Measurements from ENCODE around the gene ALKBH7.
"Not testable (repeated sequence)": the region's sequence is repeated elsewhere in the genome, so short reads cannot be mapped to it uniquely, and the experiment has no call there.

ALKBH7 gene

DNA sequence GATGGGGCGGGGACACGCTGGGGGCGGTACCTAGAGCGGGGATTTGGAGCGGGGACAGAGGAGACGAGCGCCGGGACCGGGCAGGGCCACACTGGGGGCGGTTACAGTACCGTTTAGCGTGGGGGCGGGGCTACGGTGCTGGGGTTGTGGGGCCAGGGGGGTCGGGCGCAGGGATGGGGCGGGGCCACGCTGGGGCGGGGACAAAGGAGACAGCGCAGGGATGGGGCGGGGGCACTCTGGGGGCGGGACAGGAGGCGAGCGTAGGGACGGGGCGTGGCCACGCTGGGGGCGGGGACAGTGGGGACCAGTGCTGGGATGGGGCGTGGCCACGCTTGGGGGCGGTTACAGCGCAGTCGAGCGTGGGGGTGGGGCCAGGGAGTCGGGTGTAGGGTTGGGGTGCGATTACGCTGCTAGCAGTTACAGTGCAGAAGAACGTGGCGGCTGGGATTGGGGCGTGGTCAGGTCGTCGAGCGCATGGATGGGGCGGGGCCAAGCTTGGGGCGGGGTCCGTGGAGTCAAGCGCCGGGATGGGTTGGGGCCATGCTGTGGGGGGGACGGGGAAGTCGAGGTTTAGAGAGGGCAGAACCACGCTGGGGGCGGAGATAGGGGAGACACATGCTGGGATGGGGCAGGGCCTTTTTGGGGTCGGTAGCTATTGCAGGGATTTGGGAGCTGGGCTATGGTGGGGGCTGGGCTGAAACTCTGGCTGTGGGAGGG lies 660 bp downstream of the ALKBH7 start:
- peak; percentile 96 to 100 (median 99) for DNase-seq

DNA sequence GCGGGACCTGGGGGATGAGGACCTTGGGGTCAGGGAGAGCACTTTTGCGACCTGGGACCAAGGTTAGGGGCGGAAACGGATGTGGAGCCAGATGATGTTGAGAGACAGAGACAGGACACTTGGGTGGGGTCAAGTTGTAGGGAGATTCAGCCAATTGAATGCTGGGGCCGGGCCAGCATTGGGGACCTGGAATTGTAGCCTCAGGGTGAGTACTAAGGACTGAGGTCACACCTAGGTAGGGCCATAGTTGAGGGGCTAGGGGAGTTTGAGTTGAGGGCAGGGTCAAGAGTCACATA lies 1.2 kb downstream of the ALKBH7 start:
- DNase-seq: no peak

DNA sequence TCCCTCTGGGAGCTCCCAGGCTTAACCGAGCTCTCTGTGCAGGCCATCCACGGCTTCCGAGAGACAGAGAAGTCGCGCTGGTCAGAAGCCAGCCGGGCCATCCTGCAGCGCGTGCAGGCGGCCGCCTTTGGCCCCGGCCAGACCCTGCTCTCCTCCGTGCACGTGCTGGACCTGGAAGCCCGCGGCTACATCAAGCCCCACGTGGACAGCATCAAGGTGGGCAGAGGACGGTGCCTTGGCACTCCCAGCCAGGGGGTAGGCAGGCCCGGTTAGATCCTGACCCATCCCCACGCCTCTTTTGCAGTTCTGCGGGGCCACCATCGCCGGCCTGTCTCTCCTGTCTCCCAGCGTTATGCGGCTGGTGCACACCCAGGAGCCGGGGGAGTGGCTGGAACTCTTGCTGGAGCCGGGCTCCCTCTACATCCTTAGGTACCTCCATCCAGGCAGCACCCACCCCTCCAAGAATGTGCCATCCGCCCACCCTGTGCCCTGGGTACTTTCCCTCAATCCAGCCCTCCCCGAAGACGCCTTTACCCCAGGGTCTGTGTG lies 1.6 kb downstream of the ALKBH7 start:
- no peak for DNase-seq

DNA sequence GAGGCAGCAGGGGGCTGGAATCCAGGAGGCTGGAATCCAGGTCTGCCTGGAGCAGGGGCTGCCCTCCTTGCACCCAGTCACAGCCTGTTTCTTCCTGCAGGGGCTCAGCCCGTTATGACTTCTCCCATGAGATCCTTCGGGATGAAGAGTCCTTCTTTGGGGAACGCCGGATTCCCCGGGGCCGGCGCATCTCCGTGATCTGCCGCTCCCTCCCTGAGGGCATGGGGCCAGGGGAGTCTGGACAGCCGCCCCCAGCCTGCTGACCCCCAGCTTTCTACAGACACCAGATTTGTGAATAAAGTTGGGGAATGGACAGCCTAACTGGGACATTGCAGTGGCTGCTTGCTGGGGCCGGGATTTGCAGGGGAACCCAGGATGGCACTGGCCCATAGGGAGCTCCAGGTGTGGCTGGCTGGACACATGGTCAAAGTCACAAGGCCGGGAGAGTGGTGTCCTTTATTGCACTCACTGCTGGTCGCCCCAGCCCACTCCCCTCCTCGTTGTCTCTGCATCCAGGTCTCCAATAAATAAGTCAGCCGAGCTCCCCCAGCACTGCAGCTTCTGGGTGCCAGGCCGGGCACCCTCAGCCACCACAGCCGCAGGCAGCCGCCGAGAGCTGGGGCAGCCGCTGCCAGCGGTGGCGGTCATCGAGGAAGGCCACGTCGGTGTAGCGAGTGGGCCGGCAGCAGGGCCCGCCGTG lies 2.3 kb downstream of the ALKBH7 start:
- DNase-seq: no peak

DNA sequence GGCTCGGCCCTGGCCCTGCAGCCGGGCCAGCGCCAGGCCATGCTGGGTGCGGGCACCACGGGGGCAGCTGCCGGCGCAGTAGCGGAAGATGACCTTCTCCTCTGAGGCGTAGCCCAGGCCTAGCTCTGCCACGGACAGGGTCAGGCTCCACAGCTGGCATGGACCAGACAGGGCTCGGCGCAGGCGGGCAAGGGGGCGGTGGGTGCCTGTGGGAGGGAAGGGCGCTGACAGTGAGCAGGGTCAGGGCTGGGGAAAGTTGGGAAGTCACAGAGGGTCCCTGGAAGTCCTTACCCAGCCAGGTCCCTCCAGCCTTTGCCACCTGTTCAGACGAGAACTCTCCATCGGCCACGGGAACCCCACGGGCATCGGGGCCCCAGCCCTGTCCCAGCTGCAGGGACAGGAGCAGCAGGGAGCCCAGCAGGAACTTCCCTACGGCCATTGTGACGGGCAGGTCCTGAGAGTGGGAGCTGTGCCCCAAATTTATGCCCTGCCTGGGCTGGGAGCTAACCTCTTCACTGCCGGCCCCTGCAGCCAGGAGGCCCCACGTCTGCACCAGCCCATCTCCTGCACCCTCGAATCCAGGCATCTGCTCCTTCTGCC lies 2.9 kb downstream of the ALKBH7 start, which contains the start of gene PSPN:
TSS of gene PSPN (minus strand) at position 523 of the 600 bp plus-strand sequence. CDS start at position 439, 84 bp downstream.
- DNase-seq: no peak

DNA sequence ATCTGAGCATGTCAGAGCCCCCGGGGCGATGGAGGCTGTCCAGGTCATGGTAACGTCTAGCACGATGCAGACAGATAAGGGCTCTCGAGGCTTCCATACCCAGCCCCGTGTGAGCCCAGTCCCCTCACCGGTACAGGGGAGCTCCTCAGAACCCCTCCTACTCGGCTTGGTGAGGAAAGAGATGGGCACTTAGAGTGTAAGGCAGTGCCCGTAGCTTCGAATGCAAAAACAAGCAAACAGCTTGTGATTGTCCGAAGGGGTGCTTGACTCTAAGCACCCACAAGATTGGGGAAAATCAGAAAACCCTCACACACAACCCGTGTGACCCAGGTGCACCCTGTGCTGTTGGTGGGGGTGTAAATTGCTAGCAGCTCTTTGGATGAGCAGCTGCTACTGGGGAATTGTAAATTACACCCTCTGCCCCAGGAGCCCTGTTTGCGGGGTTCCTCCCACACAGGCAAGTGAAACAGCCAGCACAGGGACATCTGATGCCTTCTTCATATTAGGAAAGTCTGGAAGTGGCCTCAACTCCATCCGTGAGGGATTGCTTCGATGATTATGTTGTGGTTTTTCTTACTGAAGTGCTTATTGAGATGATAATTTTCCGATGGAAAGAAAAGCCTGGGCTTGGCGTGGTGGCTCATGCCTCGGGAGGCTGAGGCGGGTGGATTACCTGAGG lies 4.1 kb downstream of the ALKBH7 start:
- DNase-seq: no peak

DNA sequence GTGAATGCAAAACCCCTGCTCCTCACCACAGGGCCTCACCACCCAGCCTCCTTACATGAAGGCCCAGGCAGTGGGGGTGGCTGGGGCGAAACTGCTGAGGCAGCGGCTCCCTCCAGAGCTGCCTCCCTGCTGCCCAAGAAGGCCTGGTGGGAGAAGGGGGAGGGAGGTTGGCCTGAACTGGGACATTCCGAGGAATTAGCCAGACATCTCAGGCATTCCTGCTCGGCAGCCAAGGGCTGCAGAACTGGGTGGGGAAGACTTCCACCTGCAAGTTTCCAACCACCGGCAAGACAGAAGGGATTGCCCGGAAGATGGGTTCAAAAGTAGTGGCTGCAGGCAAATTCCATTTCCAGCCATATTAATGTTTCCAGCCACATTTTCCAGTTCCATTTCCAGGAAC lies 5.4 kb downstream of the ALKBH7 start:
- DNase-seq: no peak

DNA sequence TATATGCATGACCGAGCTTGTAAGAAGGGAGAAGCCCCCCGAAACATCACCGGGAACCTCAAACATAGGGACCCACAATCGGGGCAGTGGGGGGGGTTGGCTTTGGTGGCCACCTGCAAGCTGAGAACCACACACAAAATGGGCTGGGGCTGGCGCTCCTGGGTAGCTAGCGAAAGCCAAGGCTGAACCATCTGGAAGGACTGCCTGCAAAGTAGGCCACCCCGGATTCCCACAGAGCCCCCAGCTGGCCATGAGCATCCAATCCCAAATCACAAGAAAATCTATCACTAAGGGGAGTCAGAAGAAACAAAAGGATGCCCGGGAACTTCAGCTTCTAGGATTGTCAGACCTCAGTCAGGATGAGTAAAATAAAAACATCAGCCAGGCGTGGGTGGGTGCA lies 5.9 kb downstream of the ALKBH7 start:
- no peak for DNase-seq

DNA sequence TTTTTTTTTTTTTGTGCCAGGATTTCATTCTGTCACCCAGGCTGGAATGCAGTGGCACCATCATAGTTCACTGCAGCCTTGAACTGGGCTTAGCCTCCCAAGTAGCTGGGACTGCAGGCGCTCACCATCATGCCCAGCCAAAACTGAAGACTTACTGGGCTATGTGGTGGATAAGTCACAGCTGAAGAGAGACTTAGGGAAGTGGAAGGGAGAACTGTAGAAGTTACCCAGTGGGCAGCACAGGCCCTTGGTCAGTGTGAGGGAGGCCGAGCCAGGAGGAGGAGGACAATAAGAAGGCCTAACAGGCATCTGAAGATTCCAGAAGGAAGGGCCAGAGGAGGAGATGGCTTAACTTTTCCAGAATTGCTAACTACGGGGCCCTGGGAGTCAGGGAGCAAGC lies 7.2 kb downstream of the ALKBH7 start:
- DNase-seq: no peak

DNA sequence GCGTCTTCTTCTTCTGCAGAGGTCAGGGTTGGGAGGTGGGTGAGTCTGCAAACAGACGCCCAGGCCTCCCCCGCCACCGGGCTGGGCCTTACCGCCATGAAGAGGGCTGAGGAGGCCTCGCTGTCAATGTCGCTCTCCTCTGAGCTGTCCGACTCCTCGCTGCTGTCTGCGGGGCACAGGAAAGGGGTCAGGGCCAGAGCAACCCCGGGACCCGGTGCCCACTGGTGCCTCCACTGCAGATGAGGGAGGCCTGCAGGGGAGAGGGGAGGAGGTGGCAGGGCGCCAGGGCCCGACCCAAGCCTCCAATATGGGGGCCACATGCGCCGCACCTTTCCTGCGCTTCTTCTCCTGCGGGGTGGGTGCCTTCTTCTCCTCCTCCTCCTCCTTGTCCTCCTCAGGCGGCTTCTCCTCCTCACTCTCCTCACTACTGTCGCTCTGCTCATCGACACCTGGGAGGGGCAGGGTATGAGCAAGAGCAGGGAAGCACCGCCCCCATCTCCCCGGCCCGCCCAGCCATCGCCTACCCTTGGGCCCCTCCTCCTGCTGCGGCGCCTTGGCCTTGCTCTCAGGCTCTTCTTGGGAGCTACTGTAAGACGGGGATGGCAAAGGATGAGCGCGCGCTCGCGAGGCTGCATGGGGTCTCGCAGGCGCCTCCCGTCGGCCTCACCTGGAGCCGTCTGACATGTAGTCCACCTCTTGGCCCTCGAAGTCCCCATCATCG lies 8.6 kb downstream of the ALKBH7 start:
- no peak for DNase-seq

DNA sequence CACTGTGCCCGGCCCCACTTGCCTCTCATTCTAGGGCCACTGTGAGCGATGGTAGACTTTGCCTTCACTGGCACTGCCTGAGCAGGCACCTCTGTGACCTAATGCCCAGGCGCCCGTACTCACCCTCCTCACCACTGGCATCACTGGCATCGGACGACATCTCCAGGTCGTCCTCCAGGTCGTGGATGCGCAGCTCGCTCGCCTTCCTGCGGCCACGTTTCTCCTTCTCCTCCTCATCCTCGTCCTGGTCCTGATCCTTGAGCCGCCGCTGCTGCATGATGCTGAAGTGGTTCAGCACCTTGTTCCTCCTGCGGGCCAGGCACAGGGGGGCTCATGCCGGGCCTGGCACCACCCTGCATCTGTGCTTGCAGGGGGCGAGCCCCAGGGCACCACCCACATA lies 10.6 kb downstream of the ALKBH7 start:
- no peak for DNase-seq

DNA sequence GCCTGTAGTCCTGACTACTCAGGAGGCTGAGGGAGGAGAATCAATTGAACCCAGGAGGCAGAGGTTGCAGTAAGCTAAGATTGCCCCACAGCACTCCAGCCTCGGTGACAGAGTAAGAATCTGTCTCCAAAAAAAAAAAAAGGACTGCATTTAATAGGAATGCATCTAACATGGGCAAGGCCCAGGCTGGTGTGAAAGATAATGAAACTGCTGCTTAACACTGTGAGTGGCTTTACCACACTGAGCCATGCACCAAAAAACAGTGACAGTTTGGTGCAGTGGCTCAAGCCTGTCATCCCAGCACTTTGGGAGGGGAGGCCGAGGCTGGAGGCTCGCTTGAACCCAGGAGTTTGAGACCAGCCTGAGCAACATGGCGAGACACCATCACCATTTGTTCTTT lies 11.8 kb downstream of the ALKBH7 start:
- no peak for DNase-seq

DNA sequence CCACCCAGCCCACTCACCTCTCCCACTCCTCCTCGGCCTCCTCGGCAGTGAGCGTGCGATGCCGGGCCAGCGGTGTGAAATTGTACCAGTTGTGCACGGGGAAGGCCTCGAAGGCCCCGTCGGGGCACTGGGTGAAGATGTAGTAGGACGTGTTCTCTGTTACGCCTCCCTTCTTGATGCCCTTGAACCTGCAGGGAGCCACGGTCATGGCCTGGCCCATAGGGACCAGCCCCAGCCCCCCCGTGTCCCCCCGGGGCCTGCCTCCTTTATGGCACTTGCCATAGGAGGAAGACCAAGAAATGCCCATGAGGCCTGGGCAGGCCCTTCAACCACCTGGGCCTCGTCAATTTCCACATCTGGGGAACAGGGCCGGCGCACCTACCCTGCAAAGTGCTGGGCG lies 14.8 kb downstream of the ALKBH7 start:
- no peak for DNase-seq

DNA sequence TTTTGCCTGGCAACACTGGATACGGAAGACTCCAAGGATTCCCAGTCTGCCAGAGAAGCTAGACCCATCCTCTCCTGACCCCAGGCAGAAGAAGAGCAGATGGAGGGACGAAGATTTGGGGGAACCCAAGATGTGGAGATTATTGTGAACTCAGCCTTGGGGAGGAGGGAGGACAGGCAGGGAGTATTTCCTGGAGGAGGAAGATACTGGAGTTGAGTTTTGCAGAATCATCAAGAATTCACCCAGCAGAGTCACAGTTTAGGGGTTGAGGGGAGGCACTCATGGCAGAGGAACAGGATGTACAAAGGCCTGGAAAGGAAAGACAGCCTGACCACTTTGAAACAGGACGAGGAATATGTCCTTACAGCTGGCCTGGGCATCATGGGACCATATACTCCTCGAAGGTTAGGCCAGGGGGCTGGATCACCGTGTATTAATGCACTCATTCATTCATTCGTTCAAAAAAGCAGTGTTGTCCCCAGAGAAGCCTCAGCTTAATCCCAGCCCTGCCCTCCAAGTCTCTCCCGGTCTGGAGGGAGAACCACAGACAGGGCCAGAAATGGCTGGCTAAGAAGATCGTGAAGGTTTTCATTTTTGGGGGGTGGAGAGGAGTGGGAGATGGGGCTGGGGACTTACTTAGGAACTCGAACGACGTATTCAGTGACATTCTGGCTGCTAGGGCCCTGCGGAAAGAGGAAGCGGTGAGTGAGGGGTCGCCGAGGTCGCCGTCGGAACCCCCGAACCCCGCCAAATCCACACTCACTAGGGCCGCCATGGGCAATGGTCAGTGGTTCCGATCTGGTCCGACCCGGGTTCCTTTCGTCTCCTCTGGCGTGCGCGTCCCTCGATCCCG lies 19.9 kb downstream of the ALKBH7 start:
- peak in 2 of 3 donors; percentile 9 to 18 for DNase-seq

DNA sequence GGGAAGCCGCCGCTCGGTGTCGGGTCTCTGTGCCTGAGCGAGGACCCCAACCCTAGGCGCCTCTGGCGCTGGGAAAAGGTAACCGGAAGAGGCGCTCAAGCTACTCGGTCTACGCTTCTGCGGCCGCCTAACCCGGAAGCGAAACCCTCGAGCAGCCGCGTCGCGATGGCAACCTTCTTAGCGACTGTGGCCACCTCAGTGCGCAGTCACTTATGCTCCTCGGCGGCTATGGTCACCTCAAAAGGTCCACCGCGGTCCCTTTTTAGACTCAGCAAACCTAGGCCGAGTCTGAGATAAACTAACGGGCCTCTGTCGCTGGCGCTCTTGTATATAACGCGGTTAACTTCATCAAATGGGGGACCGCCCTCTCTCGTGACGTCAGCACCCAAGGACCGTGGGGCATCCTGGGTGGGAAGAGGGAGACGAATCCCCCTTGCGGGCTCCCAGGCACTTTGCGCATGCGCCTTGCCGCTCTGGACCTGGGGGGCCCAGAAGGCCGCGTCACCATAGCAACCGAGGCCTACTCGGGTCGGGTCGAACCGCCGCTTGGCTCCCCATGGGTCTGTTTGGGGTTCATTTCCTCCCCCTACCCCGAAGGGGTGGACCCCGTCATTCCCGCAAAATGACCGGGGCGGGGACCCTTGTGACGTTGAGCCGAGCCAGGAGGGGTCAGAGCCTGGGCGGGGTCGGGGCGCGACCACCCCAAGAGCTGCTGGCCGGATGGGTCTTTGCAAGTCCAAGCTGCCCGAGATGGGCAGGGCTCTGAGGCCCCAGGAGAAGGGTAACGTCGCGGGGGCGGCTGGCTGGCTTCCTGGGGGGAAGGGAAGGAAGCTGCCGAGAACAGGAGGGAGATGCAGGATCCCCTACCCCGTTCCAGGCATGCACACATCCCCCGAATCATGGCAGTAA lies 20.7 kb downstream of the ALKBH7 start, which contains the start of gene GTF2F1:
TSS of gene GTF2F1 (minus strand) at position 91 of the 909 bp plus-strand sequence. CDS start 169 bp downstream, outside the sequence.
- DNase-seq: peak; percentile 92 to 94 (median 92)

DNA sequence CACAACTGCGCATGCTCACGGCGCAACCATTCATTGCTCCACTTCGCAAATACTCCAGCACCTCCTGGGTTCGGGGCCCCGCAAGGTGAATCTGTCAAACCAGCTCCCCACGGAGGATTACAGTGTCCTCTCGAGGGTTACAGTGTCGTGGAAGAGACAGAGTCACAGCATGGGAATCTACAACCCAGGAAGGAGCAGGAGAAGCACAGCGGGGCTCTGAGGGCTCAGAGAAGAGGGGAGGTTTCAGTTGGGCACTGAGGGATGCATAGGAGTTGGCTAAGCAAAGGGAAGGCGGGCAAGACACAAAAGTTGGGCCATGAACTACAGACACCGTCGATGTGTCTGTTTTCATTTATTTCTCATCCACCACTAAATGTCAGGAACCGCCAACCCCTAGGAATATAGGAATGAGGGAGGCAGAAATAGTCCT lies 21.4 kb downstream of the ALKBH7 start:
- peak in 1 of 3 donors; percentile 63 for DNase-seq

DNA sequence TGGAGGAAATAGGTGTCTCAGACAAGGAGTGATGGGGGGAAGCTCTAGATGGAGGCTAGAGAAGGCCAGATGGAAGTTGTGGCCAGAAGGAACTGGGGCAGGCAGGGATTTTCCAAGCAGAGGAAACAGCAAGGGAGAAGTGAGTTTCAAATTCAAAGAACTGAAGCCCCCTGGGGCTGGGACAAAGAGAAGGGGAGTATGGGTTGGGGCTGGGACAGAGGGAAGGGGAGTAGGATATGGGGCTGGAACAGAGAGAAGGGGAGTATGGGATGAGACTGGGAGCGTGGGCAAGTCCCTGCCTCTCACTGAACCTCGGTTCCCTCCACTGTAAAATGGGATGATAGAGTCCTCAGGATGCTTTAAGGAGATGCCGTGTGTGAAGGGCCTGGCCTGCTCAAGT lies 22.2 kb downstream of the ALKBH7 start:
- peak in 2 of 3 donors; percentile 14 to 35 for DNase-seq

DNA sequence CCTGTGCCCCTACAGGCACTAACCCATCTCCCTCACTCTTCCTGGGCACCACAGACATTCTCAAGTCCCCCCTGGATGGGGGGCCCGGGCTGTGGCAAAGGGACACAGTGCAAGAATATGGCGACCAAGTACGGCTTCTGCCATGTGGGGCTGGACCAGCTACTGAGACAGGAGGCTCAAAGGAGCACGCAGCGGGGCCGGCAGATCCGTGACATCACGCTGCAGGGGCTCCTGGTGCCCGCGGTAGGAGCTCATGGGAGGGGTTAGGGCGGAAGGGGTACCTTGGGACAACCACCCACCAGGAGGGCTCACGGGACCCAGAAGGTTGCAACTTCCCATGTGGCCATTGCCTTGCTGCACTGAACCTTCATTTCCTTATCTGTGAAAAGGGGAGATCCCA lies 23.7 kb downstream of the ALKBH7 start:
- no peak for DNase-seq

DNA sequence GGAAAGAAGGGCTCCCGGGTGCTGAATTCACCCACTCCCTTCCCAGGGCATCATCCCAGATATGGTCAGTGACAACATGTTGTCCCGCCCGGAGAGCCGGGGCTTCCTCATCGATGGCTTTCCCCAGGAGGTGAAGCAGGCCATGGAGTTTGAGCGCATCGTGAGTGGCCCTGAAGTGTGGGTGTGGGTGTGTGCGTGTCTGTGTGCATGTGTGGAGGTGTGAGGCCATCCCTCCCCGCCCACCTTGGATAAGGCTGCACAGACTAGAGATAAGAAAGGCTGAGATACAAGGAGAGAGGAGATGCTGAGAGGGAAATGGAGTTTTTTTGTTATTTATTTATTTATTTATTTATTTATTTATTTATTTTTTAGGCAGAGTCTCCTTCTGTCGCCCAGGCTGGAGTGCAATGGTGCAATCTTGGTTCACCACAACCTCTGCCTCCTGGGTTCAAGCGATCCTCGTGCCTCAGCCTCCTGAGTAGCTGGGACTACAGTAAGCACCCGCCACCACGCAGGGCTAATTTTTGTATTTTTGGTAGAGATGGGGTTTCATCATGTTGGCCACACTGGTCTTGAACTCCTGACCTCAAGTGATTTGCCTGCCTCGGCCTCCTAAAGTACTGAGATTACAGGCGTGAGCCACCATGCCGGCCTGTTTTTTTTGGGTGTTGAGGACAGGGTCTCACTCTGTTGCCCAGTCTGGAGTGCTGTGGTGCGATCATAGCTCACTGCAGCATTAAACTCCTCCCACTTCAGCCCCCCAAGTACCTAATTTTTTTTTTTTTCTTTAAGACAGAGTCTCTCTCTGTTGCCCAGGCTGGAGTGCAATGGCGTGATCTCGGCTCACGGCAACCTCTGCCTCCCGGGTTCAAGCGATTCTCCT lies 27.7 kb downstream of the ALKBH7 start:
- not testable (repeated sequence) for DNase-seq

All from suppressor macrophage treated with lipopolysaccharide for 1 hour (primary cell).